Measurements from ENCODE around the gene LAMP5. TPM values are rescaled to one million over a fixed set of nuclear protein-coding genes. Genes with fewer than 3 reads are reported as not detected.

Gene LAMP5
- total and polyA plus RNA-seq, 9 of the 15 experiments (the other 6 are each of a cell fraction or from before 2014, with no cell fraction given) = not detected

- no peak for TF ChIP-seq PRMT5 (CRISPR knock-in tag; IDR thresholded peaks at IDR 0.05)
- no peak for TF ChIP-seq GATAD2A (IDR thresholded peaks at IDR 0.05)
- TF ChIP-seq ZNF41 (CRISPR knock-in tag; conservative IDR thresholded peaks at IDR 0.05) = no peak
- TF ChIP-seq SRSF9 (IDR thresholded peaks at IDR 0.05; ENCODE audit: borderline replicate concordance, low read depth, low read length) = no peak
- TF ChIP-seq BRF2 (IDR thresholded peaks at IDR 0.05; ENCODE audit: borderline replicate concordance, insufficient read depth, insufficient read length) = no peak
- no peak for TF ChIP-seq ZNF263 (CRISPR knock-in tag; IDR thresholded peaks at IDR 0.05; ENCODE audit: borderline replicate concordance)
- no peak for TF ChIP-seq NFE2 (IDR thresholded peaks at IDR 0.05; ENCODE audit: low read depth)
- no peak for TF ChIP-seq KAT8 (IDR thresholded peaks at IDR 0.05; ENCODE audit: low read depth)
- TF ChIP-seq, protein P1, sequence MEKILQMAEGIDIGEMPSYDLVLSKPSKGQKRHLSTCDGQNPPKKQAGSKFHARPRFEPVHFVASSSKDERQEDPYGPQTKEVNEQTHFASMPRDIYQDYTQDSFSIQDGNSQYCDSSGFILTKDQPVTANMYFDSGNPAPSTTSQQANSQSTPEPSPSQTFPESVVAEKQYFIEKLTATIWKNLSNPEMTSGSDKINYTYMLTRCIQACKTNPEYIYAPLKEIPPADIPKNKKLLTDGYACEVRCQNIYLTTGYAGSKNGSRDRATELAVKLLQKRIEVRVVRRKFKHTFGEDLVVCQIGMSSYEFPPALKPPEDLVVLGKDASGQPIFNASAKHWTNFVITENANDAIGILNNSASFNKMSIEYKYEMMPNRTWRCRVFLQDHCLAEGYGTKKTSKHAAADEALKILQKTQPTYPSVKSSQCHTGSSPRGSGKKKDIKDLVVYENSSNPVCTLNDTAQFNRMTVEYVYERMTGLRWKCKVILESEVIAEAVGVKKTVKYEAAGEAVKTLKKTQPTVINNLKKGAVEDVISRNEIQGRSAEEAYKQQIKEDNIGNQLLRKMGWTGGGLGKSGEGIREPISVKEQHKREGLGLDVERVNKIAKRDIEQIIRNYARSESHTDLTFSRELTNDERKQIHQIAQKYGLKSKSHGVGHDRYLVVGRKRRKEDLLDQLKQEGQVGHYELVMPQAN (IDR thresholded peaks at IDR 0.05; ENCODE audit: borderline replicate concordance) = no peak
Measured at GRCh38 chr20:9577397-9577796, 63.0 kb downstream of the LAMP5 start (continued).

DNA sequence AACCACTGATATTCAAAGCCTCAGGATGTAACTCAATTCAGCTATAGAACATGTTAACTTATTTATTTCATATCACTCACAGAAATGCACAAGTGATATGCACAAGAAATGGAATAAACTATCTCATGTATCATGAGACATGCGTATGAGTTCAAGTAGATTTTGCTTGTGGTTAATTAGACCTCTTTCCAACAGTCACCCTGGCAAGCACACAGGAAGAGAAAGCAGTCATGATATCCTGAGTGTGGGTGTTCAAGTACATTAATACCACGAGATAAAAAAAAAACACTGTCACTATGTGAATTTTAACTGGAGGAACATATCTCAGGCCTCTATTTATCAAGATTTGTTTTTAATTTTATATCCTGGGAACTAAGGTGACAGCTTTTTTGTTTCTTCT lies 64.2 kb downstream of the LAMP5 start:
- no peak for FAIRE-seq
- no peak overlapping the region for H3K4me2 ChIP-seq (ENCODE audit: insufficient read depth, low read length)
- no peak overlapping the region for H3K27ac ChIP-seq (ENCODE audit: extremely low read depth, low read depth, low read length)
- H3K27me3 ChIP-seq (ENCODE audit: control insufficient read depth in 2 of 2, insufficient read depth in 2 of 2, low read length in 2 of 2) = no peaks in the 10 kb centered on the region
- ATAC-seq = no peak
- 0% methylated on average over 2 of the region's 2 CpGs for WGBS (ENCODE audit: insufficient coverage, low coverage, missing lambda C conversion rate)
- intact Hi-C loops (cut with micrococcal nuclease) = no loop called here
- POLR2A ChIA-PET = no interaction called here
- CTCF ChIA-PET (ENCODE audit: low intra/inter-chr PET ratio) = no interaction called here
- no peaks in the 10 kb centered on the region for H3K9me3 ChIP-seq (replicated peaks; ENCODE audit: control insufficient read depth, insufficient read depth, low read depth, low read length)
- H4K20me1 ChIP-seq (replicated peaks; ENCODE audit: control insufficient read depth, insufficient read depth, low read length) = no peaks in the 10 kb centered on the region
- H3K79me2 ChIP-seq (ENCODE audit: control insufficient read depth, insufficient read depth, low read length) = no peaks in the 10 kb centered on the region
- BruUV-seq (replicated peaks) = no TSS peak
- H3K9me1 ChIP-seq (ENCODE audit: control insufficient read depth, insufficient read depth, low read length) = no peaks in the 10 kb centered on the region
- no peaks in the 10 kb centered on the region for H3K36me3 ChIP-seq (ENCODE audit: control insufficient read depth, insufficient read depth, low read length)
- H3K9ac ChIP-seq (ENCODE audit: insufficient read depth in 1 of 2, low read depth in 2 of 2, low read length in 2 of 2) = no peak overlapping the region
- in situ Hi-C loops (cut with MboI) = no loop called here
- H3K4me3 ChIP-seq = no peak overlapping the region
- H3K4me1 ChIP-seq (replicated peaks in 1 of 2; ENCODE audit: control insufficient read depth in 2 of 2, insufficient read depth in 2 of 2, low read length in 2 of 2) = no peaks in the 10 kb centered on the region
- no peak overlapping the region for H2AFZ ChIP-seq (ENCODE audit: low read depth, low read length)
- DNase-seq (ENCODE audit: extremely low read depth in 1 of 4, low spot score in 3 of 4) = no peak
- TF ChIP-seq PURB (CRISPR knock-in tag; IDR thresholded peaks at IDR 0.05; ENCODE audit: low read depth) = no peak
- no peak for TF ChIP-seq MED1 (CRISPR knock-in tag; IDR thresholded peaks at IDR 0.05; ENCODE audit: borderline replicate concordance)
- no peak for TF ChIP-seq ZNF282 (CRISPR knock-in tag; IDR thresholded peaks at IDR 0.05)
- no peak for TF ChIP-seq FOXJ3 (CRISPR knock-in tag; IDR thresholded peaks at IDR 0.05)
- TF ChIP-seq, protein P2, sequence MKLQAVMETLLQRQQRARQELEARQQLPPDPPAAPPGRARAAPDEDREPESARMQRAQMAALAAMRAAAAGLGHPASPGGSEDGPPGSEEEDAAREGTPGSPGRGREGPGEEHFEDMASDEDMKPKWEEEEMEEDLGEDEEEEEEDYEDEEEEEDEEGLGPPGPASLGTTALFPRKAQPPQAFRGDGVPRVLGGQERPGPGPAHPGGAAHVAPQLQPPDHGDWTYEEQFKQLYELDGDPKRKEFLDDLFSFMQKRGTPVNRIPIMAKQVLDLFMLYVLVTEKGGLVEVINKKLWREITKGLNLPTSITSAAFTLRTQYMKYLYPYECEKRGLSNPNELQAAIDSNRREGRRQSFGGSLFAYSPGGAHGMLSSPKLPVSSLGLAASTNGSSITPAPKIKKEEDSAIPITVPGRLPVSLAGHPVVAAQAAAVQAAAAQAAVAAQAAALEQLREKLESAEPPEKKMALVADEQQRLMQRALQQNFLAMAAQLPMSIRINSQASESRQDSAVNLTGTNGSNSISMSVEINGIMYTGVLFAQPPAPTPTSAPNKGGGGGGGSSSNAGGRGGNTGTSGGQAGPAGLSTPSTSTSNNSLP (IDR thresholded peaks at IDR 0.05; ENCODE audit: borderline replicate concordance, low read depth, low read length) = no peak
- no peak for TF ChIP-seq ZBTB34 (CRISPR knock-in tag; IDR thresholded peaks at IDR 0.05)
- TF ChIP-seq ZNF274 (IDR thresholded peaks at IDR 0.05; ENCODE audit: borderline replicate concordance, low read depth, low read length) = no peak
- no peak for TF ChIP-seq ZKSCAN3 (CRISPR knock-in tag; IDR thresholded peaks at IDR 0.05)
- no peak for TF ChIP-seq POLR2AphosphoS2 (IDR thresholded peaks at IDR 0.05; ENCODE audit: low read length)

All from K562 (cell line).